HEK293 (cell line): ENCODE results near the gene SUSD4.

Source experiments
- ATF2 ChIP-seq: fragments of 450-650 bp; formaldehyde crosslinking; IDR thresholded peaks from 2 replicates; pipeline ENCODE4 v1.5.1; 2016; ENCODE audit warnings: missing biosample characterization, missing genetic modification characterization, low read depth
- MEIS1 ChIP-seq: sonication (generic); formaldehyde crosslinking; IDR thresholded peaks from 2 replicates; pipeline ENCODE4 v1.8.1; 2022; ENCODE audit warnings: missing genetic modification reagents, mild to moderate bottlenecking, borderline replicate concordance
- PATZ1 ChIP-seq: fragments of 450-650 bp; formaldehyde crosslinking; IDR thresholded peaks from 2 replicates; pipeline ENCODE4 v1.5.1; 2016; ENCODE audit warnings: missing biosample characterization, missing genetic modification characterization
- RBAK ChIP-seq: fragments of 450-650 bp; formaldehyde crosslinking; IDR thresholded peaks from 2 replicates; pipeline ENCODE4 v1.5.1; 2016; ENCODE audit warnings: missing biosample characterization, missing genetic modification characterization
- SCRT2 ChIP-seq: fragments of 450-650 bp; formaldehyde crosslinking; IDR thresholded peaks from 2 replicates; pipeline ENCODE4 v1.5.1; 2016; ENCODE audit warnings: missing biosample characterization, missing genetic modification characterization
- SP3 ChIP-seq: fragments of 450-650 bp; formaldehyde crosslinking; IDR thresholded peaks from 2 replicates; pipeline ENCODE4 v1.5.1; 2016; ENCODE audit warnings: missing biosample characterization, missing genetic modification characterization
- SP7 ChIP-seq: fragments of 450-650 bp; formaldehyde crosslinking; IDR thresholded peaks from 2 replicates; pipeline ENCODE4 v1.5.1; 2016; ENCODE audit warnings: missing biosample characterization, missing genetic modification characterization
- ZBTB8A ChIP-seq: fragments of 450-650 bp; formaldehyde crosslinking; IDR thresholded peaks from 2 replicates; pipeline ENCODE4 v1.5.1; 2016; ENCODE audit warnings: missing biosample characterization, missing genetic modification characterization
- ZNF140 ChIP-seq: fragments of 450-650 bp; formaldehyde crosslinking; IDR thresholded peaks from 2 replicates; pipeline ENCODE4 v1.5.1; 2016; ENCODE audit warnings: missing biosample characterization, missing genetic modification characterization
- ZNF146 ChIP-seq: fragments of 450-650 bp; formaldehyde crosslinking; IDR thresholded peaks from 2 replicates; pipeline ENCODE4 v1.5.1; 2016; ENCODE audit warnings: missing biosample characterization, missing genetic modification characterization
- ZNF16 ChIP-seq: fragments of 450-650 bp; formaldehyde crosslinking; IDR thresholded peaks from 2 replicates; pipeline ENCODE4 v1.5.1; 2016; ENCODE audit warnings: low read depth, missing biosample characterization, missing genetic modification characterization
- ZNF335 ChIP-seq: fragments of 450-650 bp; formaldehyde crosslinking; conservative IDR thresholded peaks from 2 replicates; pipeline ENCODE4 v1.5.1; 2016; ENCODE audit warnings: missing biosample characterization, missing genetic modification characterization
- ZNF366 ChIP-seq: fragments of 450-650 bp; formaldehyde crosslinking; conservative IDR thresholded peaks from 2 replicates; pipeline ENCODE4 v1.5.1; 2016; ENCODE audit warnings: missing biosample characterization, missing genetic modification characterization
- ZNF510 ChIP-seq: fragments of 450-650 bp; formaldehyde crosslinking; IDR thresholded peaks from 2 replicates; pipeline ENCODE4 v1.5.1; 2018; ENCODE audit warnings: mild to moderate bottlenecking, missing genetic modification characterization, missing biosample characterization; ENCODE audit not compliant: insufficient replicate concordance
- ZNF558 ChIP-seq: fragments of 450-650 bp; formaldehyde crosslinking; IDR thresholded peaks from 2 replicates; pipeline ENCODE4 v1.5.1; 2016; ENCODE audit warnings: missing biosample characterization, missing genetic modification characterization
- ZNF600 ChIP-seq: fragments of 450-650 bp; formaldehyde crosslinking; IDR thresholded peaks from 2 replicates; pipeline ENCODE4 v1.5.1; 2016; ENCODE audit warnings: missing biosample characterization, missing genetic modification characterization
- ZNF629 ChIP-seq: fragments of 450-650 bp; formaldehyde crosslinking; IDR thresholded peaks from 2 replicates; pipeline ENCODE4 v1.5.1; 2017; ENCODE audit warnings: missing biosample characterization, missing genetic modification characterization
- ZNF701 ChIP-seq: fragments of 450-650 bp; formaldehyde crosslinking; IDR thresholded peaks from 2 replicates; pipeline ENCODE4 v1.5.1; 2016; ENCODE audit warnings: missing biosample characterization, missing genetic modification characterization
- ZNF747 ChIP-seq: fragments of 450-650 bp; formaldehyde crosslinking; IDR thresholded peaks from 2 replicates; pipeline ENCODE4 v1.5.1; 2016; ENCODE audit warnings: missing biosample characterization, missing genetic modification characterization
- ZSCAN30 ChIP-seq: fragments of 450-650 bp; IDR thresholded peaks from 2 replicates; pipeline ENCODE4 v1.5.1; 2018; ENCODE audit warnings: missing biosample characterization, mild to moderate bottlenecking, missing genetic modification characterization, moderate library complexity
- TF ChIP-seq, protein P1 (sequence below): fragments of 450-650 bp; formaldehyde crosslinking; IDR thresholded peaks from 2 replicates; pipeline ENCODE4 v1.5.1; 2016; ENCODE audit warnings: missing biosample characterization, missing genetic modification characterization
- TF ChIP-seq, protein P2 (sequence below): fragments of 450-650 bp; formaldehyde crosslinking; conservative IDR thresholded peaks from 2 replicates; pipeline ENCODE4 v1.5.1; 2016; ENCODE audit warnings: low read depth, missing biosample characterization, missing genetic modification characterization
- TF ChIP-seq, protein P3 (sequence below): fragments of 450-650 bp; formaldehyde crosslinking; IDR thresholded peaks from 2 replicates; pipeline ENCODE4 v1.5.1; 2016; ENCODE audit warnings: missing biosample characterization, missing genetic modification characterization

The SUSD4 gene

DNA sequence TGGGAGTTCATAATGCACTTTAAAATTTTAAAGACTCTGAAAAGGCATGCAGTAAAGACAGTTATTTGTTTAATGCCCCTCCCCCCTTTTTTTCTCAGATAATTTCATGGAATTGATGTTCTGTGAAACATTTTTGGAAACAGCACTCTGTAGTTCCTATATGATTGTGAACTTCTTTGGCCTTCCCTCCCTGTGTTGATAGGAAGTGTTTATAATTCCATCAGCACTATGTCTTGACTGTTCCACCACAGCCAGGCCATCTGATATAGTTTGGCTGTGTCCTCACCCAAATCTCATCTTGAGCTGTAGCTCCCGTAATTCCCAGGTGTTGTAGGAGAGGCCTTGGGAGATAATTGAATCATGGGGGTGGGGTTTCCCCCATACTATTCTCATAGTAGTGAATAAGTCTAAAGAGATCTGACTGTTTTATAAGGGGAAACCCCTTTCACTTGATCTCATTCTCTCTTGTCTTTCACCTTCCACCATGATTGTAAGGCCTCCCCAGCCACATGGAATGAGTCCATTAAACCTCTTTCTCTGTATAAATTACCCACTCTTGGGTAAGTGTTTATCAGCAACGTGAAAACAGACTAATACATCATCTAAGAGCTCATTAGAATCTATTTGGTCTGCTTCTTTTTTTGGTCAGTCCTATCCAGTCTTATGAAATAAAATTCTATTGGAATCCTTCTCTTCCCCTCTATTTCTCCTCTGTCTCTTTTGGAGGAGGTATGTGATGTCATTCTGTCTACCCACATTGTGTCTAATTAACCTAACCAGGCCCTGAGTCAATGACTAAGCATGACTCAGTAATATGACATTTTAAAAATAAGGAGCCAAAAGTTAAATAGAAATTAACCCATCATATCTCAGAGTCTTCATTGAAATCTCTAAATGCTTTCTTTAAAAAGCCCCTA is 38.2 kb upstream of the SUSD4 start (continued):
- TF ChIP-seq, protein P1, sequence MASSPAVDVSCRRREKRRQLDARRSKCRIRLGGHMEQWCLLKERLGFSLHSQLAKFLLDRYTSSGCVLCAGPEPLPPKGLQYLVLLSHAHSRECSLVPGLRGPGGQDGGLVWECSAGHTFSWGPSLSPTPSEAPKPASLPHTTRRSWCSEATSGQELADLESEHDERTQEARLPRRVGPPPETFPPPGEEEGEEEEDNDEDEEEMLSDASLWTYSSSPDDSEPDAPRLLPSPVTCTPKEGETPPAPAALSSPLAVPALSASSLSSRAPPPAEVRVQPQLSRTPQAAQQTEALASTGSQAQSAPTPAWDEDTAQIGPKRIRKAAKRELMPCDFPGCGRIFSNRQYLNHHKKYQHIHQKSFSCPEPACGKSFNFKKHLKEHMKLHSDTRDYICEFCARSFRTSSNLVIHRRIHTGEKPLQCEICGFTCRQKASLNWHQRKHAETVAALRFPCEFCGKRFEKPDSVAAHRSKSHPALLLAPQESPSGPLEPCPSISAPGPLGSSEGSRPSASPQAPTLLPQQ (tag by site-specific recombination): no peak
- TF ChIP-seq ZNF747 (tag by site-specific recombination): no peak
- no peak for TF ChIP-seq ZNF701 (tag by site-specific recombination)
- peak; percentile 52; the same call in 1 of the 2 replicates for TF ChIP-seq ZNF366 (tag by site-specific recombination)
- no peak for TF ChIP-seq PATZ1 (tag by site-specific recombination)
- TF ChIP-seq ZNF629 (tag by site-specific recombination): peak; percentile 73
- no peak; the same call in 1 of the 2 replicates for TF ChIP-seq SP3 (tag by site-specific recombination)
- TF ChIP-seq SCRT2: no peak
- TF ChIP-seq ZNF510 (tag by site-specific recombination): no peak
- no peak for TF ChIP-seq ZNF140 (tag by site-specific recombination)
- TF ChIP-seq, protein P2, sequence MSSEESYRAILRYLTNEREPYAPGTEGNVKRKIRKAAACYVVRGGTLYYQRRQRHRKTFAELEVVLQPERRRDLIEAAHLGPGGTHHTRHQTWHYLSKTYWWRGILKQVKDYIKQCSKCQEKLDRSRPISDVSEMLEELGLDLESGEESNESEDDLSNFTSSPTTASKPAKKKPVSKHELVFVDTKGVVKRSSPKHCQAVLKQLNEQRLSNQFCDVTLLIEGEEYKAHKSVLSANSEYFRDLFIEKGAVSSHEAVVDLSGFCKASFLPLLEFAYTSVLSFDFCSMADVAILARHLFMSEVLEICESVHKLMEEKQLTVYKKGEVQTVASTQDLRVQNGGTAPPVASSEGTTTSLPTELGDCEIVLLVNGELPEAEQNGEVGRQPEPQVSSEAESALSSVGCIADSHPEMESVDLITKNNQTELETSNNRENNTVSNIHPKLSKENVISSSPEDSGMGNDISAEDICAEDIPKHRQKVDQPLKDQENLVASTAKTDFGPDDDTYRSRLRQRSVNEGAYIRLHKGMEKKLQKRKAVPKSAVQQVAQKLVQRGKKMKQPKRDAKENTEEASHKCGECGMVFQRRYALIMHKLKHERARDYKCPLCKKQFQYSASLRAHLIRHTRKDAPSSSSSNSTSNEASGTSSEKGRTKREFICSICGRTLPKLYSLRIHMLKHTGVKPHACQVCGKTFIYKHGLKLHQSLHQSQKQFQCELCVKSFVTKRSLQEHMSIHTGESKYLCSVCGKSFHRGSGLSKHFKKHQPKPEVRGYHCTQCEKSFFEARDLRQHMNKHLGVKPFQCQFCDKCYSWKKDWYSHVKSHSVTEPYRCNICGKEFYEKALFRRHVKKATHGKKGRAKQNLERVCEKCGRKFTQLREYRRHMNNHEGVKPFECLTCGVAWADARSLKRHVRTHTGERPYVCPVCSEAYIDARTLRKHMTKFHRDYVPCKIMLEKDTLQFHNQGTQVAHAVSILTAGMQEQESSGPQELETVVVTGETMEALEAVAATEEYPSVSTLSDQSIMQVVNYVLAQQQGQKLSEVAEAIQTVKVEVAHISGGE (tag by site-specific recombination): no peak
- no peak for TF ChIP-seq RBAK
- peak; percentile 47; the same call in 1 of the 2 replicates for TF ChIP-seq SP7
- TF ChIP-seq ZNF335 (tag by site-specific recombination): 0 out of 2 replicates have a peak, but pooled peaks have one; percentile 13
- 0 out of 2 replicates have a peak, but pooled peaks have one; percentile 19 for TF ChIP-seq ZNF558 (tag by site-specific recombination)
- no peak for TF ChIP-seq ZNF16 (tag by site-specific recombination)
- TF ChIP-seq ZSCAN30 (tag by site-specific recombination): no peak
- no peak for TF ChIP-seq MEIS1 (CRISPR knock-in tag)
- TF ChIP-seq, protein P3, sequence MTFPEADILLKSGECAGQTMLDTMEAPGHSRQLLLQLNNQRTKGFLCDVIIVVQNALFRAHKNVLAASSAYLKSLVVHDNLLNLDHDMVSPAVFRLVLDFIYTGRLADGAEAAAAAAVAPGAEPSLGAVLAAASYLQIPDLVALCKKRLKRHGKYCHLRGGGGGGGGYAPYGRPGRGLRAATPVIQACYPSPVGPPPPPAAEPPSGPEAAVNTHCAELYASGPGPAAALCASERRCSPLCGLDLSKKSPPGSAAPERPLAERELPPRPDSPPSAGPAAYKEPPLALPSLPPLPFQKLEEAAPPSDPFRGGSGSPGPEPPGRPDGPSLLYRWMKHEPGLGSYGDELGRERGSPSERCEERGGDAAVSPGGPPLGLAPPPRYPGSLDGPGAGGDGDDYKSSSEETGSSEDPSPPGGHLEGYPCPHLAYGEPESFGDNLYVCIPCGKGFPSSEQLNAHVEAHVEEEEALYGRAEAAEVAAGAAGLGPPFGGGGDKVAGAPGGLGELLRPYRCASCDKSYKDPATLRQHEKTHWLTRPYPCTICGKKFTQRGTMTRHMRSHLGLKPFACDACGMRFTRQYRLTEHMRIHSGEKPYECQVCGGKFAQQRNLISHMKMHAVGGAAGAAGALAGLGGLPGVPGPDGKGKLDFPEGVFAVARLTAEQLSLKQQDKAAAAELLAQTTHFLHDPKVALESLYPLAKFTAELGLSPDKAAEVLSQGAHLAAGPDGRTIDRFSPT (tag by site-specific recombination): 0 out of 2 replicates have a peak, but pooled peaks have one; percentile 31
- TF ChIP-seq ATF2 (tag by site-specific recombination): peak; percentile 55
- TF ChIP-seq ZBTB8A: no peak
- no peak for TF ChIP-seq ZNF600 (tag by site-specific recombination)
- no peak for TF ChIP-seq ZNF146 (tag by site-specific recombination)
